C4-2B (cell line): ENCODE data around the gene OTOP2.

Source experiments
- H3K27ac ChIP-seq: fragments of 450-650 bp; 2 replicates; pipeline ENCODE4 v1.5.1; 2017
- CTCF ChIP-seq: fragments of 450-650 bp; conservative IDR thresholded peaks from 2 replicates; pipeline ENCODE4 v1.5.1; 2017; ENCODE audit warnings: mild to moderate bottlenecking
- ZFX ChIP-seq: fragments of 450-650 bp; IDR thresholded peaks from 2 replicates; pipeline ENCODE4 v1.6.1; 2017

OTOP2 gene

GRCh38 chr17:74924250-74924948, at the start of gene OTOP2:
Gene OTOP2 (plus strand): TSS chr17:74924273. CDS start chr17:74924633, 360 bp downstream.
- H3K27ac ChIP-seq, result no peak within 1 kb of the TSS
- TF ChIP-seq CTCF (no peak), ZFX (no peak)

DNA sequence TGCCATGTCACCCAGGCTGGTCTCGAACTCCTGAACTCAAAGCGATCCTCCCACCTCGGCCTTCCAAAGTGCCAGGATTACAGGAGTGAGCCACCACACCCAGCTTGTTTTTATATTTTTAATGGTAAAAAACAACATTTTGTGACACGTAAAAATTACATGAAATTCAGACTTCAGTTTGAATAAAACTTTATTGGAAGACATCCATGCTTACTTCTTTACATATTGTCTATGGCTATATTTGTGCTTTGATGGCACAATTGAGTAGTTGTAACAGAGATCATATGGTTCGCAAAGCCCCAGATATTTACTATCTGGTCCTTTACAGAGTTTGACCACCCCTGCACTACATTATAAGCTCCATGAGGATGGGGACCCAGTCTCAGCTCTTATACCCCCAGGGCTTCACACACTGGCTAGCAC, 49.4 kb upstream of the OTOP2 start:
- H3K27ac ChIP-seq, result peak overlapping the region; percentile 87

GRCh38 chr17:74875155-74875976, 48.7 kb upstream of the OTOP2 start:
- no peak overlapping the region for H3K27ac ChIP-seq
- no peak for TF ChIP-seq ZFX

More for the DNA sequence above, 49.4 kb upstream of the OTOP2 start:
- no peak for TF ChIP-seq CTCF
- TF ChIP-seq ZFX, result no peak

GRCh38 chr17:74875977-74876593, 48.0 kb upstream of the OTOP2 start:
- no peak for TF ChIP-seq CTCF
- TF ChIP-seq ZFX, result no peak
- H3K27ac ChIP-seq, result no peak overlapping the region

GRCh38 chr17:74877592-74878548, 46.2 kb upstream of the OTOP2 start:
- H3K27ac ChIP-seq, result no peak overlapping the region
- TF ChIP-seq ZFX (no peak), CTCF (no peak)

DNA sequence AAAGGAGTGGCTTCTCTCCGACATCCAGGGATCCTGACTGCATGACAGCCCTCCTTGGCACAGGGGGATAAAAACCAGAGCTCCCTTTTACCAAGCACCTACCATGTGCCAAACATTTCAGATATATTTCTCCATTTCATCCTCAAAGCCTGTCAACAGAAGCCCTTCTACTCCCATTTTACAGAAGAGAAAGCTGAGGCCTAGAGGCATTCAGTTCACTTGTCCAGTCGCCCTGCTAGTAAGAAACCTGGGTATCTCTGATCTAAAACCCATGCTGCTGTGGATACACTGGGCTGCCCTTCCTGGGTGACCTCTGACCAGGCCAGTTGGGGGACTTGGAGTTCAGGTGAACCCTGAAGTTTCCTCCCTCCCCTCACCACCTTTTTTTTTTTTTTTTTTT, 45.4 kb upstream of the OTOP2 start:
- no peak for TF ChIP-seq CTCF
- no peak for TF ChIP-seq ZFX
- H3K27ac ChIP-seq, result no peak overlapping the region

GRCh38 chr17:74879308-74879707, 44.8 kb upstream of the OTOP2 start:
- TF ChIP-seq CTCF, result no peak
- TF ChIP-seq ZFX, result no peak
- H3K27ac ChIP-seq, result no peak overlapping the region
